Measurements from ENCODE around the gene CKB.

The CKB gene

GRCh38 chr14:103549361-103550311 lies 27.0 kb upstream of the CKB start:
- no peak for DNase-seq

- DNase-seq: no peak
Observed at GRCh38 chr14:103548463-103549351, 26.1 kb upstream of the CKB start.

GRCh38 chr14:103547941-103548462 lies 25.4 kb upstream of the CKB start:
- DNase-seq: no peak

GRCh38 chr14:103547455-103547940 lies 24.9 kb upstream of the CKB start:
- no peak for DNase-seq

GRCh38 chr14:103546652-103547454 lies 24.2 kb upstream of the CKB start:
- DNase-seq: peak; percentile 80

- DNase-seq: no peak
Observed at GRCh38 chr14:103545915-103546651, 23.5 kb upstream of the CKB start.

GRCh38 chr14:103545219-103545914 lies 22.7 kb upstream of the CKB start:
- DNase-seq: no peak

- no peak for DNase-seq
Observed at GRCh38 chr14:103544388-103545218, 22.0 kb upstream of the CKB start.

- no peak for DNase-seq
Observed at GRCh38 chr14:103543721-103544387, 21.2 kb upstream of the CKB start.

- no peak for DNase-seq
Observed at GRCh38 chr14:103543140-103543539, 20.5 kb upstream of the CKB start.

GRCh38 chr14:103542605-103543088 lies 20.0 kb upstream of the CKB start:
- DNase-seq: no peak

GRCh38 chr14:103541709-103542604 lies 19.3 kb upstream of the CKB start:
- no peak for DNase-seq

- DNase-seq: no peak
Observed at GRCh38 chr14:103540821-103541708, 18.4 kb upstream of the CKB start.

- DNase-seq: no peak
Observed at GRCh38 chr14:103539056-103539825, 16.6 kb upstream of the CKB start.

GRCh38 chr14:103538291-103539055 lies 15.8 kb upstream of the CKB start:
- DNase-seq: no peak
